Heart left ventricle (tissue), 13 donors: ENCODE results near the gene ALPL.

Experiments used
- CTCF ChIP-seq, 12 donors: fragments of 200-600 bp; sonication (generic) in 4 of 12; IDR thresholded peaks; one replicate each; pipeline versions ENCODE4 v1.5.0 to v1.8.0; 2018 to 2022; ENCODE audit warnings: antibody characterized with exemption in 12 of 12, mild to moderate bottlenecking in 5 of 12
- POLR2A ChIP-seq, 2 donors: fragments of 450-650 bp; IDR thresholded peaks; one replicate each; pipeline ENCODE4 v1.6.1; 2017; ENCODE audit warnings: antibody characterized with exemption in 2 of 2, mild to moderate bottlenecking in 2 of 2, moderate library complexity in 2 of 2
- donor health status: ischemic (EF 13 %, LVEDD 7.1; RV severe dilation, severe dysfunction).
- donor health status: DM: no; HTN: yes; CAD: no.
- donor health status: DM: no; HTN: no; CAD: no.
- donor health status: ischemic (EF 25% LVEDD 6.9; RV normal size, moderate dysfunction).
- donor health status: ischemic (EF 25% LVEDD 5.7; RV mildly dilated, moderate dysfunction).
- donor health status: ischemic (EF 35%, LVEDD 5.7; RV mildly dilated, moderate dysfunction).
- donor health status: nonischemic (EF 11% LVEDD 7.7; RV severe dilation, severe dysfunction).
- donor health status: DM: yes; HTN: yes; CAD: no.
- donor health status: PGD.
- donor health status: ischemic (EF 29% LVEDD 5.4; RV normal size, mild dysfunction).
- donor health status: nonischemic (EF 23%, LVEDD 6.1; RV moderate dilation, normal function).

- TF ChIP-seq POLR2A (IDR thresholded peaks at IDR 0.05) (no peak), CTCF (IDR thresholded peaks at IDR 0.05) (no peak)
These were observed 34.4 kb downstream of the ALPL start for GRCh38 chr1:21543598-21543997.
